NCI-H69 (cell line): ENCODE data around the gene COL7A1.
A peak's percentile ranks its signal among the peaks of the same experiment; 100 is the strongest.
"Not testable (repeated sequence)": the region's sequence is repeated elsewhere in the genome, so short reads cannot be mapped to it uniquely, and the experiment has no call there.

Source experiments
- DNase-seq: peaks from one replicate; lab custom pipeline; 2025; lab: John Stamatoyannopoulos, UW

COL7A1 gene

DNA sequence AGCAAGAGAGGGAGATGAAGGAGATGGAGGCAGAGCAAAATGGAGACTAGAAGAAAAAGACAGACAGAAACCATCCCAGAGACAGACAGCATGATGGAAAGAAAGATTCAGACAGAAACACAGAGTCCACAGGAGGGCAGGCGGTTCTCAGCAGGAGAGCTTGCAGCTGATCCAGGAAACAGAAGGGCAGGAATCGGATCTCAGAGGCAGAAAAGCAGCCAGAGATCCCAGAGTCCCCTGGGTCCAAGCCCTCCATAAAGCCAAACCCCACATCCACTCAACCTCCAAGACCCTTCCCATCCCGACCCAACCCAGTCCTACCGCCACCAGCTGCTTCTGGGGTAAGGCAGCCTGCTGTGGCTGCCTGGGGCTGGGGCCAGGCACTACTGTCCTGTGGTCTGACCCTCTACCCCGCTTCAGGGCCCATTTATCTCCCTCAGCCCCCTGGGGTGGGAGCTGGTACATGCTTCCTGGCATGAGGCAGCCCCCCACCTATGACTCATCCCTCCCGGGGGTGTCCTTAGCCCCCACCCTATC, 31.7 kb downstream of the COL7A1 start, which contains the start of gene UCN2:
Gene UCN2 (minus strand): TSS at position 400 of the 537 bp plus-strand sequence. CDS start 657 bp downstream, outside the sequence.
- DNase-seq = peak; percentile 63

DNA sequence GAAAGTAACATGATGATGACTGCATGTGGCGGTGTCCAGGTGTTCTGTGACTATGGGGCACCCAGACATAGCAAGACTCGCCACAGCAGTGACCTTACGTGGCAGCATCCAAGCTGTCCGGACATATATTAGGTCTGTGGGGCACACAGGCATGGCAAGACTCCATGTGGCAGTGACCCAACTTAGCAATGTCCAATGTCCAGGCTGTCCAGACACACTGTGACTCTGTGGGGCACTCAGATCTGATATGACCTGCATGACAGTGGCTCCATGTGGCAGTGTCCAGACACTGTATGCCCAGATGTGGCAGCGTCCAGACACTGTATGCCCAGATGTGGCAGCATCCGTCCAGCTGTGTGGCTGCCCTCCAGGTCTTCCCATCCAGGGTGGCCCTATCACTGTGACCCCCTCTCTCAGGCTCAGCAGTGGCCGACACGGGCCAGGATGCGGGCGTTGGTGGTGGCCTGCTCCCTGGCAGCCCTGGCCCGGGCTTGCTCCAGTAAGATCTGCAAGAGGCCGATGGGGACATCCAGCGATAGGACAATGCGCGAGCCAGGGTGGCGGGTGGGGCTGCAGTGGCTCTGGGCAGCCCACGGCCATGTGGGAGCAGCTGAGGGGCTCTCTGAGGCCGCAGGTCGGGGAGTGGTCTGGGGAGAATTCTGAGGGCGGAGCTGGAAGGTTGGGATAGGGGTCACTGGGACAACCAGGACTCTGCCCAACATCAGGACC, 32.6 kb downstream of the COL7A1 start:
- DNase-seq = no peak

DNA sequence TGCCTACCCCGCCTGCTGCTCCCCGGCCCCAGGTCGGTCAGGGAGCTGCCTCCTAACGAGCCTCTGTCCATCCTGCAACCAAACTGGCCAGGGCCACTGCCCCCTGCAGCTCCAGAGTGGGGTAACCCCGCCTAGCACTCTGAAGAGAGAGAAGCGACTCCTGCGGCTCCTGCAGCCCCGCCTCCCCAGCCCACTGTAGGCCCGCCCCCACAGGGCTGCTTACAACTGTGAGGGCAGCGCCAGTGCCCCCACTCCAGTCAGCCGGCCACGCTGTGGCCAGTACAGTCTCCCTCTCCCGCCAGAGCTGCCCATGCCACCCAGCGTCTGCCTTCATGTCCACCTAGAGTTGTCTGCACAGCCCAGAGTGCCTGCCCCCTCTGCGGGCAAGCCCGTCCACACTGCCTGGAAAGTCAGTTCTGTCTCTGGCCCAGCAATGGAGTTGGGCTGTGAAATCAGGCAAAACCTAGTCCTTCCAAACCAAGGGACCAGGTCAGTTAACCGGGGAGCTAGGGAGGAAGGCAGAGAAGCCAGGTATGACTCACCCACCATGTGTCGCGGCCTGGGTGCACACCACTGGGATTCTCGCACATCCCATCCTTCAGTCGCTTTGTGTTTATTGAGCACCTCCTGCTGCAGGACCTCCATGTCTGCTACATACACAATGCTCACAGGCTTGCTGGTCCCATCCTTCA, 33.9 kb downstream of the COL7A1 start:
- peak; percentile 20 for DNase-seq

DNA sequence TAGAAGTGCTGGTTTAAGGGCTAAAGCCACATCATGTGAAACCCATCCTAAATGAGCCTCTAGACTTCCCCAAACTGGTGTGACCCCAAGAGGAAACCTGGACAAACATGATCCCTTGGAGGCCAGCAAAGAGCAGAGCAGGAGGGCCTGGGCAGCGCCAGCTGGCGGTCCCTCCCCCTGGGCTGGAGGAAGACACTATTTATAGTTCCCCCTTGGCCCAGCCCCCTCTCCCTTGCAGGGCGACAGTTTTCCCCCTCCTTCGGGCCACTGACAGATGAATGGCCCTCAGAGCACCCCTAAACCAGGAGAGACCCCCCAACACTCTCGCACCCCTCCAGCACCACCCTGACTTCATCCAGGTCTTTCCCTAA, 34.5 kb downstream of the COL7A1 start:
- DNase-seq = peak; percentile 36

DNA sequence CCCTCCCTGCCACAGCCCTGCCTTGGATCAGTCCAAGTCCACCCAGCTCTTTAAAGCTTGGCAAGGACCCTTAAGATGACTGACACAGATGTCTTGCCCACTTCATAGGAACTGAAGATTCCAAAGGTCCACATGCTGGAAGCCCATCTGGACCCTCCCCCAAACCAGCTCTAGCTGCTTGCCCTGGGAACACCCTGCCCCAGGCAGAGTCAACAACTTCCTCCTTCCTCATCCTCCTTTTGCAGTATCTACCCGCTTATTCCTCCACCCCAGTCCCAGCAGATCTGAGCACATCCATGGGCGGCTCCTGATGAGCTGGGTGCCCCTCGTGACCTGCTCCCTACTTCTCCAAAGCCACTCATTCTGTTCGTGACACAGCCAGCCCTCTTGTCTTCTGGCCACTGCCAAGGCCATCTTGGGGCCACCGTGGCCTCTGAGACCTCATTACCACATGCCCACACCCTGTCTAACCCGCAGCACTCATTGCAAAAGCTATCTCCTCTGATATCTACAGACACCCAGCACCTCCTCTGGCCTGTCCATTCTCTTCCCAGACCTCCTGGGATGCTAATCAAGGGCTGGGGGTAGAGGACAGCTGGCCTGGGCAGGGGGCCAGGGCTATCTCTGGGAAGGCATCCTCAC, 36.5 kb downstream of the COL7A1 start:
- no peak for DNase-seq

DNA sequence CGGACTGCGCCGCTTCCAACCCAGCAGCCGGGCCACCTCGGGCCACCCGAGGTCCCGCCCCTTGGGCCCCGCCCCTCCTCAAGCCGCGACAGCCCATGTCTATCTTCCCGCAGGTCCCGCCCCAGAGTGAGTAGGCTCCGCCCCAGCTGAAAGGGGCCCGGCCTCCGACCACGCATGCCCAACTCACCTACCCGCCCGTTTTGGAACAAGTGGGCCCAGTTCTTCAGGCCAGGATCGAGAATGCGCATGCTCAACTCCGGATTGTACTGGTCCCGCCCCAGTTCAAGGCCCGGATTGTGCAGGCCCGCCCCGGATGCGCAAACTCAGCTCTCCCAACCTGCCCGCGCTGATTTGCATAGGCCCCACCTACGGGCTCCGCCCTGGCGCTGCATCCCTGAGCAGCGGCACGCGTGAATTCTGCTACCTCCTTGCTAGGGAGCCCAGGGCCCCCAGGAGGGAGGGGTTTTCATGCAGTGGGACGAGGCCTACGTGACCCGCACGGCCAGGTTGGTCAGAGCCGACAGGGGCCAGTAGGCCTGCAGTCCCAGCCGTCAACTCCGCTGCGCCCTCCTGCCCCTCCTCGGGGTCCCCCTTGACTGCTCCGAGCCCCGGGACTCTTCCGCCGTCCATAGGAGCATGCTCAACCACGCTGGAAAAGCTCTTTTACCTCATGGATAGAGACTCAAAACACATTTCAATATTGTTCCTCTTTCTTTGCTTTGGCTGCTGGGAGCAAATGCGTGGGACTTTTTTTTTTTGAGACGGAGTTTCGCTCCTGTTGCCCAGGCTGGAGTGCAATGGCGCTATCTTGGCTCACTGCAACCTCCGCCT, 38.1 kb downstream of the COL7A1 start, which contains the start of gene PFKFB4:
Gene PFKFB4 (minus strand): TSS at position 8 of the 831 bp plus-strand sequence. CDS start 26 bp downstream, outside the sequence.
- DNase-seq = peak; percentile 97

DNA sequence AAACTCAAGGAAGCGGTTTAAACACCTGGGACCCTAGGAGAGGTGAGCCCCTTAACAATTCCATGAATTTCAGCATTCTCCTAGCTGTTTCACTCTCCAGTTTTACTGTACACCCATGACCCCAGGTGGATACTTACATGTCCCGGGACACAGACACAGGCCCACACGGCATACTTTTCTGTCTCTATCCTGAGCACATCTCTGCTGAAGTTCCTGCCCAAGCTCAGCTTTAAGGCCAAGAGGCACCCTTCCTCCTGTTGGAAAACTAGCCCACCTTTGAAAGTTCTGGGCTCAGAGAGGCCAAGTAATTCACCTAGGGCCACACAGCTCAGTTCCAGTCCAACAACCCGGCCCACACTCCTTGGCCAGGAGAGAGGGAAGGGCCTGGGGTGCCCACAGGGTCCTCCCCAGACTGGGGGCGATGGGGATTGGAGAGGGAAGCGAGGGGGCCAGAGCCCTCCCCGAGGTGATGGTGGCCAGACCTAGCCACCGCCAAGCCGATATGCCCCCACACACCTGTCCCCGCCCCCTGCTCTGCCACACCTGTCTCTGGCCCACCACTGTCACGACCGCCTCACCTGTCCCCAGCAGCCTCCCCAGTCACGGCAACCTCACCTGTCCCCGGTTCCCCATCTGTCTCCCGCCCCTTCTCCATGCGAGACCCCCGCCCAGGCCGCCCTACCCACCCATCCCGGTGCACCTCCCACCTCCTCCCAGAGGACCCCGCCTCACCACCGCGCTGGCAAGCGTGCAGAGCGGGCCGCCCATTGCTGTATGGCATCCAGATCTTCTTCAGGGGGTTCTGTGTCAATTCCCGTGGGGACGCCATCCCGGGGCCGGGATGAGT, 39.0 kb downstream of the COL7A1 start:
- DNase-seq = no peak

DNA sequence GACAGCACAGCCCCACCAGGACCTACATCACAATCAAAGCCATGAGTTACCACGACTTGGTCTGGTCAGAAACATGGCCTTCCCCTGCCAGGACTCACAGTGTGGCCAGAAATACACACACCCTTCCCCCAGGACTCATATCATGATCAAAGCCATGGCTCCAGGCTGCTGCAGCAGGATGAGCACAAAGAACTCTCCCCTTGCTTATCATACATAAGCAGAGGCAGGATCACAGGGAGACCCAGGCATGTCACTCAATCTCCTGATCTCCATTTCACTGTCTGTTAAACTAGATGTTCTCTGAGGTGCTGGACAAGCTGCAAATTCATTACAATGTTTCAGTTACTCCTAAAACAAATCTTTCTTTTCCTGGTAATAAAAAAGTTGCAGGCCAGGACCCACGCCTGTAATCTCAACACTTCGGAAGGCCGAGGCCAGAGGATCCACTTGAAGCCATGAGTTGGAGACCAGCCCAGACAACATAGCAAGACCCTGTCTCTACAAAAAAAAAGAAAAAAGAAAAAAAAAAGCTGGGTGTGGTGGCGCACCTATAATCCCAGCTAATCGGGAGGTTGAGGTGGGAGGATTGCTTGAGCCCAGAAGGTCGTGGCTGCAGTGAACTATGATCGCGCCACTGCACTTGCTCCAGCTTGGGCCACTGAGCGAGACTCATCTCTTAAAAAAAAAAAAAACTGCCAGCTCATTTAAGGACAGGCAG, 39.7 kb downstream of the COL7A1 start:
- DNase-seq = no peak

DNA sequence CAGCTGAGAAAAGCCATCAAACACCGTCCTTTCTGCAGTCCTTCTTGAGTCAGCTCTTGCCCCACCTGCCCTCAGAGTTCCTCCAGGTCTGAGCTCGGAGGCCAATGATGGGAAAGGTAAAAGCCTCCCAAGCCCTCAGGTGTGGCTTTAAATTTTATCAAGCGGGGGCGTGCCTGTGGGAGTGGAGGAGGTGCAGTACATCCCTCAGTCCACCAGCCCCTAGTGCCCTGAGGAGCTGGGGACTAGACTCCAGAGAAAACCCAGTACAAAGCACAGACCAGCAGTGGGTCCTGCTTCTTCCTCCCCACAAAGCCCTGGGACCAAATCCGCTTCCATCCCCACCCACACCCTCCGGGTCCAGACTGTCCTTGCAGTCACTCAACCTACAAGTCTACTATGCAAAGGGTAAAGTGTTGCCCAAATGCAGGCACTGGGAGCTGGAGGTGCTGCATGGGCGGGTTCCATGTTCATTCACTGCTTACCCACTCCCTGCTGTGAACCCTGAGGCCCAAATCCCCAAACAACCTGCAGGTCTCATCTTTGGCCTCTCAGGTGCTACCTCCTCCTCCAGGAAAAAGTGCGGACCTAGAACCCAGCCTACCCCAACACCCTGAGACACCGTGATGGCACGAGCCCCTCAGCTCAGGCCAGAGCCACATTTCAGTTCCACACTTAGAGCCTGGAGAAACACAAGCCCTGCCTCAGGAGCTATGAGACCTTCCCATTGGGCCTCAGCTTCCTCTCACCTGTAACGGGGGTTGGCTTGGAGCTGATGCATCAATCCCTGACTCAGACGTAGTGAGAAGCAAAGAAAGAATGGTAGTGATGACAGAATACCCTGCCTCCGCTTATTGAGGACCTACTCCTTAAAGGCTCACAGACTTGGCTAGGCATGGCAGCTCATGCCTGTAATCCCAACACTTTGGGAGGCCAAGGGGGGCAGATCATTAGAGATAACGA, 41.0 kb downstream of the COL7A1 start:
- DNase-seq = no peak

DNA sequence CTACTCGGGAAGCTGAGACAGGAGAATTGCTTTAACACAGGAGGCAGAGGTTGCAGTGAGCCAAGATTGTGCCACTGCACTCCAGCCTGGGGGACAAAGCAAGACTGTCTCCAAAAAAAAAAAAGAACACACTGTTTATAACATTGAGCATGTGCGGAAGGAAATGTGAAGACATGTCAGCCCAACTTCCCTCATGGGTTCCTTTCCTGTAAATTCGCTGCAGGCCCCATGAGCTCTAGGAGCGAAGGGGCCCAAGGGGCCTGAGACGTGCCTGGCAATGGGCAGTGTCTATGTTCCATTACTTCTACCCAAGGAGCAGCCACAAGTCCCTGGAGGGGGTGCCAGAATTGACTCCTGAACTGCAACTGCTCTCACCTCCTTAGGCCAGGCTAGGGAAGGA, 41.8 kb downstream of the COL7A1 start:
- no peak for DNase-seq

DNA sequence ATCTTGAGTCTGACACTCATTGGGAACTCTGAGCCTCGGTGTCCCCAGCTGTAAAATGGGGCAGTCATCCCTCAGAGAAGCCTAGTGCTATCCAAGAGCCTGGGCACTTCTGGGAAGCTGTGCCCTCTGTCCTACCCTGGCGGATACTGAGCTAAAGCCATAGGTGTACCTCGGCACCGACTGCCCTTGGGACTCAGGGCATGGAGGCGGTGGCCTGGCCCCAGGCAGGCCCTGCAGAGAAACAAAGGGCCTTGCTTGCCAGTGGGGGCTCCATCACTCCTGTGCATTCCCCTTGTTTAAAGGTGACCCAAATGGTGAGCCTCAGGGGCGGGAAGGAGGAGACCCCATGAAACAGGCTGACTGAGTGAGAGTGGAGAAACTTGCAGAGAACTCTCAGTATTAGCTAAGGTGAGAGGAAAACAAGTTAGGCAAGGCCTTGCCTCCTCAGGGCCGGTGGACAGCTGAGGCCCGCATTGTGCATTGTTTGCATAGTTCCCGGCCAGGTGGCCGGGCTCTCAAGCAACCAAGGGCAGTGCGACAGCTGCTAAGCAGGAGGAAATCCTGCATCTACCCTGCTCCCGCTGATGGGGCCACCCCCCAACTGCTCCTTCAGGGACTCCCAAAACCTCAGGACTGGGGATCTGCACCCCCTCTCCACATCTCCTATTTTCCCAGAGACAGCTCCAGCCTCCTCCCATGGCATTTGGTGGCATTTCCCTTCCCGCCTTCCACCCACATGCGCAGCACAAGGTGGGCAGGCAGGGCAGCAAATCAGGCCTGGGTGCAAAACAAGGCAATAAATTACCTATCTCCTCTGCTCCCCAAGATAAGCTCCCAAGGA, 42.8 kb downstream of the COL7A1 start:
- DNase-seq = peak; percentile 46

DNA sequence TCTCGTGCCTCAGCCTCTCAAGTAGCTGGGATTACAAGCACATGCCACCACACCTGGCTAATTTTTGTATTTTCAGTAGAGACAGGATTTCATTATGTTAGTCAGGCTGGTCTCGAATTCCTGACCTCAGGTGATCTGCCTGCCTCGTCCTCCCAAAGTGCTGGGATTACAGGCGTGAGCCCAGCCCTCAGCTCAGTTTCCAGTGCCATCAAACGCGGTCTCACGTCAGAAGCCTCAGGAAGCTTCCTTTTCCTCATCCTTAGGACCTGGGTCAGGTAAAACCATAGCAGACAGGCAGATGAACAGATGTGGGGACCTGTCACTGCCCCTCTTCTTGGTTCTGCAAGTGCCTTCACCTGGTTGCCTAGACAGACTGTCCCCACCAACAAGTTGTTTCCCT, 43.5 kb downstream of the COL7A1 start:
- DNase-seq = not testable (repeated sequence)

DNA sequence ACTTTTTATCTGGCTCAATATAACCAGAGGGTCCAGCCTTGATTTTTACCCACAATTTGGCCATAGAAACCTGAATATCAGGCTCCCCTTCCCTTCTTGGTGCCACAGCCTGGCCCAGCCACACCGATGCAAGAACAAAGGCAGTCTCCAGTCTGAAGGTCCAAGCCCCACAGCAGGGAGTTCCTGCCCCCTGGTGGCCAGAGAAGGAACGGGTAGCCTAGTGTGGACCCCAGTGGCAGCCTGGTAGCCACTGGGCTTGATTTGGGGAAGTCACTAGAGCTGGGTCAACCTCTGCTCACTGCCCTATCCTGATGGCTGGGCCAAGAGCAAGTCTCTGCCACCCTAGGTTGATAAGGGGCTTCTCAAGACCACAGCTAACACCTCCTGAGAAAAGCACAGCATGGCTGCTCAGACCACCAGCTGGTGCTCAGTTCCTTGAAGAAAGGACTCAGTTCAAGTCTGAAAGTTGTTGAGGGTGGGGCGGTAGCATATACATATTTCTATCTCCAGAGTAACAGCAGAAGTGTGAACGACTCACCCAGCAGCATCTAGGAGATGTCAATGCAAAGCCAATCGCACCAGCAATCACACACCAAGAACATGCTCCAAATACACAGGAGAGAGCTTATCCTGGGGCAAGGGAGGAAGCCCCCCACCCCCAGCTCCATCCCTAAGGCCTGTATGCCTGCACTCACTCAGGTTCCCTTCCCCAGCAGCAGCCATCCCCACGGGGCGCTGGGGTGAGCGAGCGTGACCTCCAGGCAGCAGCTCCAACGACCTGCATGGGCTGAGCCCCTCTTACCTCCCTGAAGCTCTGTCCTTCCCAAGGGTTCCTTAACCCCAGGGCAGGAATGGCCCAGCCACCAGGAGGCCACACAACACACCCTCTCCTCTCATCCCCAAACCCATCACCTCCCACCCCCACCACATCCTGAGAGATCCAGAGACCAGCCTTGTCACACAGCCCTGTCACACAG, 46.1 kb downstream of the COL7A1 start:
- peak; percentile 68 for DNase-seq

DNA sequence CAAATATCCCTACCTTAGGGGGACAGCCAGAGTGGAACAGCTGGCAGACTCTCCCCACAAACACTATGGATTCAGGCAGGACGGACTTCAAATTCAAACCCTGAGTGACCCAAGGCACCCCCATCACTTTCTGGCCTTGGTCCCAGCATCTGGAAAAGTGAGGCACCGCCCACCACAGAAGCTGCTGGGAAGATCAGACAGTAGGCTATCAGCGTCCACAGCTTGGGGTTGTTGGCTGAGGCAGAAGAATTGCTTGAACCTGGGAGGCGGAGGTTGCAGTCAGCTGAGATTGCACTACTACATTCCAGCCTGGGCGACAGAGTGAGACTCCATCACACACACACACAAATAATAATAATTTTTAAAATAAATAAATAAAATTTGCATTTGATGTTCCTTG, 47.0 kb downstream of the COL7A1 start:
- DNase-seq = no peak

DNA sequence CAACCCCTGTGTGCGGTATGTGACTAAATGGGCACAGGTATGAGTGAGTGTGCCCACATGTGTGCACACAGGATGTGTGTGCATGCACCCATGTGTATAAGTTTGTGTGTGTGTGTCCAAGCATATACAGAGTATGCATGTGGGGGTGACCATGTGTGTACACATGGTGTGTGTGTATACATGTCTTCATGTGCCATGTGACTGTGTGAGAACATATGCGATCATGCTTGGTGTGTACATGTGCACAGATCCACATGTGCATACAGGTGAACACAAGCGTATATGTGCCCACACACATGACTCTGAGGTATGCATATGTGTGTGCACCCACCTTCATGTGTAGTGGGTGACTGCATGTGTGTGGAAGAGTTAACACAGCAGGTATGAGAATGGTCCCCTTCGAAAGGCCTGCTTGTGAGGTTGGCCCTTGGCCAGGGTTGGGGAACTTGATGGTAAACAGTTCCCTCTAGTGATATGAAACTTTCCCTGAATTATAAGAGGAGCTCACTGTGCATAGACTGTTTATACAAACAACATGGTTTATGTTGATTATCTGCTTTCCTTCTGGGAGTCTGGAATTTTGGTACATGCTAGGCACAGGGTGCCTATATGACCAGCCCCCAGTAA, 48.8 kb downstream of the COL7A1 start:
- DNase-seq = no peak

DNA sequence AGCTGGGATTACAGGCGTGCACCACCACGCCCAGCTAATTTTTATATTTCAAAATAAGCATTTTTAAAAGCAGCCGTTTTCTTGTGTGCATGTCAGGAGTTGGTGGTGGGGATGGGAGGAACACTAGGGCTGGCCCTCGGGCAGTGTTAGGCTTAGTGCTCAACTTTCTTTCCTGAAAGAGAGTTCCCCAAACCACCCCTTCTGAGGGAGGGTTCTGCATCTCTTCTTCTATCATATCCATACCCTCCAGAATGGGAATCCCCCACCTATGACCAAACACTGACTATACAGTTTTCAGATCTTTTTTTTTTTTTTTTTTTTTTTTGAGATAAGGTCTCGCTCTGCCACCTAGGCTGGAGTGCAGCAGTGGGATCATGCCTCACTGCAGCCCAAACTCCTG, 51.0 kb downstream of the COL7A1 start:
- DNase-seq = no peak
